Stimulated activated CD8-positive, alpha-beta memory T cell treated with anti-CD3 and anti-CD28 coated beads, Interleukin-15, amount 100 ng/mL, for 4 hours (primary cell): ENCODE data around the gene CCNL1.
"Not testable (repeated sequence)": the region's sequence is repeated elsewhere in the genome, so short reads cannot be mapped to it uniquely, and the experiment has no call there.

Experiments used
- DNase-seq, 2 donors: peaks; one replicate each; pipeline ENCODE4 v3.0.0-alpha.2; 2020; ENCODE audit warnings: low read depth in 2 of 2

Gene CCNL1

DNA sequence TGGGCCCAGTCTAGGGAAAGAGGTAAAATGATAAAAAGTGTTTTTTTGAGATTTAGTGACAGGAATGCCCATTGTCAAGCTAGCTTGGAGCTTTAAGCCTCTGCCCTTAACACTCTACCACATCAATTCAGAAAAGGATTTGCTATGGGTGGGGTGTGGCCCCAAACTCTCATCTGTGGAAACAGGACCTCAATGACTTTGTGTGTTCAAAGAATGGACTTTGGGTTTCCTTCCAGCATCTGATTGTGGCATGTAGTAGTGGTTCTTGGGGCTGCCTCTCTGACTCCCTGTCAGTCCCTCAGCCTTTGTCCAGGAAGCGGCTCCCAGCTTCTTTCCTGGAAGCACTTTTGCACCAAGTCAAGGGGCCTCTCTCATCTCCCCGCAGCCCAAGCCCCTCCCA, 56.1 kb downstream of the CCNL1 start:
- no peak for DNase-seq

DNA sequence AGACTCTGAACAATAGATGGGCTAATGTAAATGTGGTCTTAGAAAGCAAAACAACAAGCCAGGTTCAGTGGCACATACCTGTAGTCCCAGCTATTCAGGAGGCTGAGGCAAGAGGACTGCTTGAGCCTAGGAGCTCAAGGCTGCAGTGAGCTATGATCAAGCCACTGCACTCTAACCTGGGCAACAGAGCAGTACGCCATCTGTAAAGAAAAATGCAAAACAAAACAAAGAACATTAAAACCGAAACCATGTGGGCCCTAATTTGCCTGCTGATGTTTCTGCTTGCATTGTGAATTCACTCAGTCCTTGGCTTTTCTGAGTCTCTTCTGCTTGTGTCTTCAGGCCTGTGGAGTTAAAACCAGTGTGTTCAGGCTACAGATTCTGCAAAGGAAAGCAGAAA, 56.7 kb downstream of the CCNL1 start:
- no peak for DNase-seq

DNA sequence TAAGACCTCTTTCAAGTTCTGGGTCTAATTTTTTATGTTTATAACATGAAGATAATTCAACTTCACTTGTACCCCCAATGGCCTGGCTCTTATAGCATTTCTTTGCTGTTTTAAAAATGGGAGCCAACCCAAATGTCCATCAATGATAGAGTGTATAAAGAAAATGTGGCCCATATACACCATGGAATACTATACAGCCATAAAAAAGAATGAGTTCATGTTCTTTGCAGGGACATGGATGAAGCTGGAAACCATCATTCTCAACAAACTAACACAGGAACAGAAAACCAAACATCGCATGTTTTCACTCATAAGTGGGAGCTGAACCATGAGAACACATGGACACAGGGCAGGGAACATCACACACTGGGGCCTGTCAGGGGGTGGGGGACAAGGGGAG, 57.4 kb downstream of the CCNL1 start:
- not testable (repeated sequence) for DNase-seq

DNA sequence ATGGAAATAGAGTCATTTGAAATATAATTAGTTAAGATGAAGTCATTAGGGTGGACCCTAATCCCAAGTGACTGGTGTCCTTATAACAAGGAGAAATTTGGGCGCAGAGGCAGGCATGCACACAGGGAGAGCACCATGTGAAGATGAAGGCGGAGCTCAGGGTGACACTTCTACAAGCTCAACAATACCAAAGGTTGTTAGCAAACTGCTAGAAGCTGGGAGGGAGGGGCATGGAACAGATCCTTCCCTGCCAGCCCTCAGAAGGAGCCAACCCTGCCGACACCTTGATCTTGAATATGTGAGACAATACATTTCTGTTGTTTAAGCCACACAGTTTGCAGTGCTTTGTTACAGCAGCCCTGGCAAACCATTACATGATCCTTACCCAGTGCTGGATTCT, 57.8 kb downstream of the CCNL1 start:
- no peak for DNase-seq

DNA sequence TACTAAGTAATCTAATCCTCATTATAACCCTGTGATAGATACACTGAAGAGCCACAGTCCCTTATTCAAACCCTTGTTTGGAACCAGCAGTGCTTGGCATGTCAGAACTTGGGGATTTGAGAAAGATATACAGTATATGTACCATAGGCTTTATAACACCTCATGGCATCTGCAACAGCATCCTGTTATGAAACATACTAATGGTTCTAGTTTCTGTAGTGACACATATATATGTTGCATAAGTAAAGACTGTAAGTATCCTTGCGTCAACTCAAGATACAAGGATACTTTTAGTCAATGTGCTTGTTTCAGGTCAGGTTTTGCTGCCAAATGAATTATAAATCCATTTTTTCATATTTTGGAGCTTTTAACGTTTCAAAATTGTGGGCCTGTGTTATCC, 58.5 kb downstream of the CCNL1 start:
- no peak for DNase-seq

DNA sequence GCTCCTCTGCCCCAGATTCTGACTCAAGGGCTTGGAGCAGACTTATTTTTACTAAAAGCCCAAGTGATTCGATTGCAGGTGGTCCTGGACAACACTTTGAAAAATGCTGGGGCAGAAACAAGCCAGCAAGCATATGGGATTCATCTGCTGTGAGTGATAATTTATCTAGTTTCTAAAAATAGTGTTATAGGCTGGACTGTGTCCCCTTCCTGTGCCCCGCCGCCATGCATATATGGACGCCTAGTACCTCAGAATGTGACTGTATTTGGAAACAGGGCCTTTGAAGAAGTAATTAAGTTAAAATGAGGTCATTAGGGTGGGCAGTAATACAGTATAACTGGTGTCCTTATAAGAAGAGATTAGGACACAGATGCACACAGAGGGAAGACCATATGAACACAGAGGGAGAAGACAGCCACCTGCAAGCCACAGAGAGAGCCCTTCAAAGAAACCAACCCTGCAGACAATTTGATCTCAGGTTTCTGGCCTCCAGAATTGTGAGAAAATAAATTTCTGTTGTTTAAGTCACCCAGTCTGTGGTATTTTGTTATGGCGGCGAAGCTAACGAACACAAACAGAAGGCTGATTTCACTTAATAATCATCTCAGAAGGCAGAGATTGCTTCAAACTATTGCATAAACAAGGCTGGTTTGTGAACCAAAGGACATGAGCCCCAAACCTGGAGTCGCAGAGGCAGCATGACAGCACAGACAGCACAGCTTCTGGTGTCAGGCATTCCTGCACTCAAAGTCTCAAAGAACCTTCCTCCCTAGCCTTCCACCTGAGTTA, 59.1 kb downstream of the CCNL1 start:
- DNase-seq: no peak

DNA sequence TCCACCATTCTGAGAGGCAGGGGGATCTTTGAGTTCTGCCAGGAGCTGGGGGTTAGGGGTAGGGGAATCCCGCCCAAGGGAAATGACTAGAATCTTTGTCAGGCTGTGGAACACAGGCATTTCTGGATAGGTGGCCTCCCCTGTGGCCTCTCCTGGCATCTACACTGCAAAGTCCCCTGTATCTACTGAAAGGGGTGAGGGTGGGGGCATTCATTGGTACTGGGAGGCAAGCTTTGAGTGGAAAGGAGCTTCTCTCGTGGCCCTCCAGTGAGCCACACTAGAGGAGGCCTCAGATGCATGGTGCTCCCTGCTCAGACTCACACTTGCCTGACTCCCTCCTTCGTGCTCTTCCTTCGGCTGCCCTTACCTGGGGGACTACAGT, 59.9 kb downstream of the CCNL1 start:
- no peak for DNase-seq

DNA sequence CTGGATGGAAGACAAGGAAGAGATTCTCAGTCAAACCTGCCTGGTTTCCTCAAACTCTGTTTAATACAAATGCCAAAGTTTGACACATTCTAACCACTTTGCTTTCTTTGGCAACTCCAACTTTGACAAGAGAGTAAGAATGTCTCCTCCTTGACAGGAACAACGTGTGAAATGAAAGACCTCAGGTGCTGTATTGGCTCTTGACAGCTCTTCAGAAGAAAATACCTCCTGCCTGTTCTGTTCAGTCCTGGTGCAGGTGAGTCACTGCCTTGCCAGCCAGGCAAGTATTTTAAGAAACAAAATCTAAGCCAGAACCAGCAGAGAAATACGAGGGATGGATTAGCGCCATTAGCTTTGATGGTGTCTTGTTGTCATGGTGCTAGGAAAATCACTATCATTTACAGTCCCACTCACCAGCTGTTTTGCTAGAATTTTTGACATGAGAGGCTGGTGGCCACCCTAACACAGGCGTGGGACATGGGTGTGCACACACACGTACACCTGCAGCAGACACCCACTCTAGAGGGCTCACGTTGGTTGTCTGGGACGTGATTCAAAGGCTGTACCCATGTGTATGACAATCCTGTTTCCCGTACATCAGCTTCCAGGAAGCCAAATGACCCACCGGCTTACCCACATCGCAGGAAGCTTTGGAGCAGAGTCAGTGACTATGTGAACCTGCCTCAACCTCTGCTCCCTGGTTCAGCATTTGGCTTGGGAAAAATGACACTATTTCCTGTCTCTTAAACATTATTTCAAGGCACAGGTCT, 60.4 kb downstream of the CCNL1 start:
- DNase-seq: no peak

DNA sequence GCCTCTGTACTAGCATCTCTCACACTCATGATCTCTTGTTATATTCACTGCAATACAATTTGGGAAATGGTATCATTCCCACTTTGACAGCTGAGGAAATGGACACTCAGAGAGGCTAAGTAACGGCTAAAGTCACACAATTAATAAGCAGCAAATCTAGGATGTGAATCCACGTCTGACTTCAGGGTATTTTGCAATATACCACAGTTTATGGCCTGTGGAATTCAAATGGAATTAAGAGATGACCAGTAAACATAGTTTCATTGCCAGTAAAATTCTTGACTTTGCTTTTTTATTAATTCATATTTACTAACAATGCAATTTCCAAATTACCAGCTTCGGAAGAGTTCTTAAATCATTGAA, 61.1 kb downstream of the CCNL1 start:
- no peak for DNase-seq

DNA sequence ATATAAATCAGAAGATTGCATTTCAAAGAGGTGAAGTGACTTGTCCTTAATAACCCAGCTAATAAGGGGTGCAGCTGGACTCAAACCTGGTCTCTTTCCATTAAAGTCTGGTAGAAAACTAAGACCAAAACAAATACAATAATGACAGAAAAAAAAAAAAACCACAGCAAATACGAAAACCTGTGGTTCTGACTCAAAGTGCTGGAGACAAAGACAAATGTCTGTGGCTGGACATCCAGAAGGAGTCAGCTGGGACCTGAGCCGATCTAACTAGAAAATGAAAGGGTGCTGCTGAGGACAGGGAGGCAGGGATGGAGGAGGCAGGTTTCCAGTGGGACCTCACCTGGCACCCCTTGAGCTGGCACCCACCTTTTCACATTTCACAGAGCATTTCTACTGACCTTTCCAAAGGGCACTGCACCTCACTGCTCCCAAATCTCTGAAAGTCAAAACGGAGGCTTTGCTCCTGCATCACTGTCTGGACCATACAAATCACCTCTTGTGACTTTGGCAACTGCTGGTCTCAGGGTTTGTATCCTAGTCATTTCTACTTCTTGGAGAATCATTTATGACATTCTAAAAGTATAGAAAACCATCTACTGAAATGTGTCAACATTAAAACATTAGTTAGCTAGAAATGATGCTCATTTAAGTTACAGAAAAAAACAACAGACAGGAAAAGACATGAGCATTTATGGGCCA, 61.7 kb downstream of the CCNL1 start:
- DNase-seq: no peak
